ENCODE data around the gene MAML1.
A peak's percentile ranks its signal among the peaks of the same experiment; 100 is the strongest.

The MAML1 gene

DNA sequence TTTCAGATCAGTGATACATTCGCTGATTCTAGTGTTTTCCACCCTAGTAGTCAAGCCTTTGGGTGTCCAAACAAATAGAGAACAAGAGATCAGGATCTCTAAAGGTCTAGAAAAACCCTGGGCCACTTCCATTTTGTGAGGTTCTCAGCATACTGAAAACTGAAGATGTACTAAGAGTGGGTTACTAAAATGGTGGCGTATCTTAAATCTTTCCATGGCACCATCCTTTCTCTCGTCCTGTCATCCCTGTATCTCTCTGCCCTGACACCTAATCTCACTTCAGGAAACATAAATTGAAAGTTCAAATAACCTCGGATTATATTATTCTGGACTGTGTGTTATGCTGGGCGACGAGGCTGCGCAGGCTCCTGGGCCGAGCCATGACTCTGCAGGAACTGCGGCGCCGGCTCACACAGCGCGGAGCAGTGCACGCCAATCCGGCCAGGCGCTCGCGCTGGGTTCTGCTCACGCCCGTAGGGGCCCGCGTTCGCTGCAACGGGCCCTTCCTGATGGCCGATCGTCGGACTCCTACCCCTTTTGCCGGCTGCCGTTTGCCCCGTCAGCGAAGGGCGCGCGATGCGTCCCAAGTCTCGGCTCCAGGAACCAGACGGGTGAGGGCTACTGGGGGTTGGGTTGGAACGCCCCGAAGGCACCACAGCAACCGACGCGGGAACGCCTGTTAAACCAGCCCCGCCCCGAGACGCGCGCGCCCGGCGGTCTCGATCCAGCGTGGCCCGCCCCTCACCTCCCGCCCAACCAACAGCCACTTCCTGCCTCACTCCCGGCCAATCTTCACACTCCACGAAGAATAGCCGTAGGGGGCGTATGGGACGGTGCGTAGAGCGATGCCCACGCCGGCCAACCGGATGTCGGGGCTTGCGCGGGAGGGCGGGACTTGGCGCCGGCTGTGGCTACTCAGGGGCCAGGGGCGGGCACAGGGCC lies 34.4 kb upstream of the MAML1 start:
- peak overlapping the region; percentile 99 to 100 for H3K27ac ChIP-seq (ENCODE audit: insufficient read depth in 1 of 2, low read depth in 1 of 2, low read length in 2 of 2, poor library complexity in 1 of 2, severe bottlenecking in 2 of 2)
- CTCF ChIA-PET, result interaction anchor here (1.2 to 2.5 kb wide), 3 partner anchors 11 to 75 kb away, joined by 5 to 11 read pairs (median 7); partner anchors contain the start of gene HNRNPH1
- WGBS (ENCODE audit: insufficient coverage), result 1% methylated on average over 56 of the region's 72 CpGs

DNA sequence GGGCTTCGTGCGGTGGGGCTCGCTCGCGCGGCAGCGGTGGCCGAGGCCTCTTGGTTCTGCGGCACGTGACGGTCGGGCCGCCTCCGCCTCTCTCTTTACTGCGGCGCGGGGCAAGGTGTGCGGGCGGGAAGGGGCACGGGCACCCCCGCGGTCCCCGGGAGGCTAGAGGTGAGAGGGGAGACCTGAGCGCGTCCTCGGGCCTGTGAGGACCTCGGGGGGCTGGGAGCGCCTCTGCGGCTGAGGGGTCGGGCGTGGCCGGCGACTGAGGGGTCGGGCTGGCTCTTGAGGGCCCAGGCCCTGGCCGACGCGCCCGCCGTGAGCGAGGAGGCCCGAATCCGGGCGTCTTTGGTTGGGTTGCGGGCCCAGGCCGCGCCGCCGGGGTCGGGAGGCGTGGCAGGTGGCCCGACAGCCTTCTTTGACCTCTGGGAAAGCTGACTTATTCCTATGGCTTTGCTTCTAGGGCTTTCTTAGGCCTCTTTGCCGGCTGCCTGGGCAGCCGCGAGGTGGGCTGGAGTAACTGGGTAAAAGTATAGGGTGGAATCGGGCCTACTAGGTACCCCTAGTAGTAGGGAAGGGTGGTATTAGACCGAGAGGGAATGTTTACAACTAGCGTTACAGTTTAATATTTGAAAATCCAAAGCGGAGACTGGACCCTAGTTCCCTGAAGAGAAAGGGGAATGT lies 33.5 kb upstream of the MAML1 start, which contains the start of gene CANX:
TSS of gene CANX (plus strand) at position 33 of the 681 bp plus-strand sequence. CDS start 6,715 bp downstream, outside the sequence.
- CTCF ChIA-PET, result interaction anchor here (1.2 to 1.7 kb wide), 2 partner anchors 19 to 22 kb away, joined by 3 to 4 read pairs; partner anchors contain the start of gene CBY3
- no peaks in the 10 kb centered on the region for H3K27me3 ChIP-seq (replicated peaks in 2 of 5; ENCODE audit: control insufficient read depth in 4 of 5, insufficient read depth in 5 of 5, low read length in 4 of 5)
- peaks cover 0 to 16% (median 8%) of the 10 kb centered on the region in 4 experiments for H3K36me3 ChIP-seq (ENCODE audit: control insufficient read depth in 4 of 4, insufficient read depth in 4 of 4, low read length in 3 of 4)
- POLR2A ChIA-PET, result interaction anchor here (0.6 to 1.0 kb wide), 4 partner anchors 11 to 158 kb away, joined by 3 to 6 read pairs (median 4); partner anchors contain the start of gene MAML1
- H3K4me3 ChIP-seq (ENCODE audit: control insufficient read depth in 1 of 7, extremely low read depth in 1 of 7, insufficient read depth in 4 of 7, low read depth in 2 of 7, low read length in 6 of 7), result peak within 1 kb of the TSS; percentile 80 to 100 (median 87)
- 0% methylated on average over 54 of the region's 58 CpGs for WGBS (ENCODE audit: insufficient coverage)
- DNase-seq, result no peak
- no peaks in the 10 kb centered on the region for H3K9me3 ChIP-seq (ENCODE audit: control extremely low read depth in 1 of 5, control insufficient read depth in 4 of 5, insufficient read depth in 2 of 5, low read depth in 1 of 5, low read length in 4 of 5)
- peak within 1 kb of the TSS; percentile 99 to 100 for H3K27ac ChIP-seq (ENCODE audit: insufficient read depth in 1 of 2, low read depth in 1 of 2, low read length in 2 of 2, poor library complexity in 1 of 2, severe bottlenecking in 2 of 2)
- peaks cover 7 to 43% (median 32%) of the 10 kb centered on the region in 4 experiments for H3K4me1 ChIP-seq (ENCODE audit: control extremely low read depth in 1 of 4, control insufficient read depth in 4 of 4, insufficient read depth in 4 of 4, low read length in 3 of 4)

More for the DNA sequence above, 34.4 kb upstream of the MAML1 start:
- Histone ChIP-seq H3K4me1 (ENCODE audit: control extremely low read depth in 1 of 4, control insufficient read depth in 4 of 4, insufficient read depth in 4 of 4, low read length in 3 of 4) (peaks cover 7 to 43% (median 32%) of the 10 kb centered on the region in 4 experiments), H3K27me3 (replicated peaks in 2 of 5; ENCODE audit: control insufficient read depth in 4 of 5, insufficient read depth in 5 of 5, low read length in 4 of 5) (no peaks in the 10 kb centered on the region), H3K36me3 (ENCODE audit: control insufficient read depth in 4 of 4, insufficient read depth in 4 of 4, low read length in 3 of 4) (peaks cover 0 to 8% (median 5%) of the 10 kb centered on the region in 4 experiments), H3K4me3 (ENCODE audit: control insufficient read depth in 1 of 7, extremely low read depth in 1 of 7, insufficient read depth in 4 of 7, low read depth in 2 of 7, low read length in 6 of 7) (peak overlapping the region; percentile 66 to 100 (median 86)), H3K9me3 (ENCODE audit: control extremely low read depth in 1 of 5, control insufficient read depth in 4 of 5, insufficient read depth in 2 of 5, low read depth in 1 of 5, low read length in 4 of 5) (no peaks in the 10 kb centered on the region)
- DNase-seq, result peak; percentile 99 to 100 (median 100)
- POLR2A ChIA-PET, result interaction anchor here (0.6 to 1.9 kb wide), 4 partner anchors 19 to 74 kb away, joined by 3 to 9 read pairs (median 6); partner anchors contain the start of gene HNRNPH1

DNA sequence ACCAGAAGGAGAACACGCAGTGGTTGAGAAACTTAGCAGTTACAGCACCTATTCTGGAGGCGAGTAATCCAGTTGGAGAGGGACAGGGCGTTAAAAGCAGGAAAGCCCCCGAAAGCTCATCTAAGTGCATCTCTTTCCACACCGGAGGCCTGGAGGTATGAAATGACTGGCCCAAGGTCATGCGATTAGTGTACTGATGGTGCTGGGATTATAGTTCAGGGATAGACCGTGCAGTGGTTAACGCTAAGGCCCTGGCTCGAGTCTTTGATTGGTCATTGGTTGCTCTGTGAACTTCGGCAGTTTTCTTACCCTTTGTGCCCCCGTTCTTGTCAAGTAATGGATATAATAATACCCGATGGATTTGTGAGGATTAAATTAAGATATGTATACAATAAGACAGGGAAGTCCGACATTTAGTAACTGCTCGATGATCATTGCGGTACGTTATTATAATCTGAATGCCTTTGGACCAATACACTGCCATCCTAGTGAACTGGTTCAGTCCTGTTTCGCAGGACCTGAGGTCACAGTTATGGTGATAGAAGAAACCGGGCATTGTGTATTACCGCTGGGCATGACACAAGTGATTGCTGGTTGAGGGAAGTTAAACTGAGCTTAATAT lies 32.9 kb upstream of the MAML1 start:
- Histone ChIP-seq H3K36me3 (ENCODE audit: control insufficient read depth in 4 of 4, insufficient read depth in 4 of 4, low read length in 3 of 4) (peaks cover 0 to 17% (median 10%) of the 10 kb centered on the region in 4 experiments), H3K9me3 (ENCODE audit: control extremely low read depth in 1 of 5, control insufficient read depth in 4 of 5, insufficient read depth in 2 of 5, low read depth in 1 of 5, low read length in 4 of 5) (no peaks in the 10 kb centered on the region), H3K27ac (ENCODE audit: insufficient read depth in 1 of 2, low read depth in 1 of 2, low read length in 2 of 2, poor library complexity in 1 of 2, severe bottlenecking in 2 of 2) (peak overlapping the region; percentile 99 to 100), H3K27me3 (replicated peaks in 2 of 5; ENCODE audit: control insufficient read depth in 4 of 5, insufficient read depth in 5 of 5, low read length in 4 of 5) (no peaks in the 10 kb centered on the region), H3K4me3 (ENCODE audit: control insufficient read depth in 1 of 7, extremely low read depth in 1 of 7, insufficient read depth in 4 of 7, low read depth in 2 of 7, low read length in 6 of 7) (peak overlapping the region in 6 of 7 experiments; percentile 78 to 100 (median 88)), H3K4me1 (ENCODE audit: control extremely low read depth in 1 of 4, control insufficient read depth in 4 of 4, insufficient read depth in 4 of 4, low read length in 3 of 4) (peaks cover 7 to 43% (median 32%) of the 10 kb centered on the region in 4 experiments)
- ChIA-PET CTCF (interaction anchor here (1.2 to 1.7 kb wide), 3 partner anchors 19 to 21 kb away, joined by 3 to 4 read pairs (median 4); partner anchors contain the start of gene CBY3), POLR2A (interaction anchor here (0.6 to 1.0 kb wide), 3 partner anchors 11 to 157 kb away, joined by 3 to 6 read pairs (median 4); partner anchors contain the start of gene MAML1)
- peak; percentile 31 to 66 (median 63) for DNase-seq
- WGBS (ENCODE audit: insufficient coverage), result 0% methylated on average over 13 of the region's 19 CpGs

- H3K27ac ChIP-seq (ENCODE audit: insufficient read depth in 1 of 2, low read depth in 1 of 2, low read length in 2 of 2, poor library complexity in 1 of 2, severe bottlenecking in 2 of 2), result peak overlapping the region; percentile 99 to 100
- POLR2A ChIA-PET, result no interaction called here
- H3K4me3 ChIP-seq (ENCODE audit: control insufficient read depth in 1 of 7, extremely low read depth in 1 of 7, insufficient read depth in 4 of 7, low read depth in 2 of 7, low read length in 6 of 7), result peak overlapping the region in 5 of 7 experiments; percentile 86 to 100 (median 88)
- DNase-seq, result peak; percentile 23 to 60 (median 42)
- CTCF ChIA-PET, result interaction anchor here (1.2 to 2.0 kb wide), 4 partner anchors 20 to 34 kb away, joined by 3 to 4 read pairs (median 4); partner anchors contain the start of gene CBY3
- H3K4me1 ChIP-seq (ENCODE audit: control extremely low read depth in 1 of 4, control insufficient read depth in 4 of 4, insufficient read depth in 4 of 4, low read length in 3 of 4), result peaks cover 7 to 43% (median 32%) of the 10 kb centered on the region in 4 experiments
- no peaks in the 10 kb centered on the region for H3K27me3 ChIP-seq (replicated peaks in 2 of 5; ENCODE audit: control insufficient read depth in 4 of 5, insufficient read depth in 5 of 5, low read length in 4 of 5)
- no peaks in the 10 kb centered on the region for H3K9me3 ChIP-seq (ENCODE audit: control extremely low read depth in 1 of 5, control insufficient read depth in 4 of 5, insufficient read depth in 2 of 5, low read depth in 1 of 5, low read length in 4 of 5)
- WGBS (ENCODE audit: insufficient coverage), result 77% methylated on average over 3 of the region's 7 CpGs
- peaks cover 0 to 20% (median 12%) of the 10 kb centered on the region in 4 experiments for H3K36me3 ChIP-seq (ENCODE audit: control insufficient read depth in 4 of 4, insufficient read depth in 4 of 4, low read length in 3 of 4)
Observed at GRCh38 chr5:179700401-179700918, 32.2 kb upstream of the MAML1 start.

DNA sequence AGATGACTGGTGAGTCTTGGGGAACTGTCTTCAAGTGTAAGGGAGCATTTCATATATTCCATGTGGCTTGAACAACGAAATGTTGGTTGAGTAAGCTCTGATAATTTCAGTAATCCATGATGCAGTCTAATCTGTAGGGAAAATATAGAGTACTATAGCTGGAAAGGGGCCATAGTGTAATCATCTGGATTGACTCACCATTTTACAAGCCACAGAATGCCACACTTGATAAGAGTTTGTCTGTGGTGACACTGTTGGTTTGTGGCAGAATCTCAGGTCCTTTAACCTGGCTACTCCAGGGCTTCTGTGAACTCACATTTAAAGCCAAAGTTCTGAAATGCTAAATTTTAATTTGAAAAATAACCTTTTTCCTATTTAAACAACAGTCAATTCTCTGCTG lies 16.3 kb upstream of the MAML1 start:
- Histone ChIP-seq H3K27ac (ENCODE audit: insufficient read depth in 1 of 2, low read depth in 1 of 2, low read length in 2 of 2, poor library complexity in 1 of 2, severe bottlenecking in 2 of 2) (no peak overlapping the region), H3K4me3 (ENCODE audit: control insufficient read depth in 1 of 7, extremely low read depth in 1 of 7, insufficient read depth in 4 of 7, low read depth in 2 of 7, low read length in 6 of 7) (no peak overlapping the region), H3K36me3 (ENCODE audit: control insufficient read depth in 4 of 4, insufficient read depth in 4 of 4, low read length in 3 of 4) (peaks cover 25 to 78% (median 51%) of the 10 kb centered on the region in 4 experiments), H3K4me1 (ENCODE audit: control extremely low read depth in 1 of 4, control insufficient read depth in 4 of 4, insufficient read depth in 4 of 4, low read length in 3 of 4) (no peaks in the 10 kb centered on the region), H3K27me3 (replicated peaks in 2 of 5; ENCODE audit: control insufficient read depth in 4 of 5, insufficient read depth in 5 of 5, low read length in 4 of 5) (no peaks in the 10 kb centered on the region), H3K9me3 (ENCODE audit: control extremely low read depth in 1 of 5, control insufficient read depth in 4 of 5, insufficient read depth in 2 of 5, low read depth in 1 of 5, low read length in 4 of 5) (no peaks in the 10 kb centered on the region)
- no peak for DNase-seq
- CTCF ChIA-PET, result interaction anchor here (0.5 to 2.2 kb wide), 4 partner anchors 10 to 48 kb away, joined by 3 to 6 read pairs (median 4); no protein-coding TSS in a partner anchor
- POLR2A ChIA-PET, result interaction anchor here (1.5 kb wide), 1 partner anchor 11 kb away, joined by 4 read pairs; no protein-coding TSS in a partner anchor
- no CpG with 5 or more reads among the region's 1 CpG for WGBS (ENCODE audit: insufficient coverage)

DNA sequence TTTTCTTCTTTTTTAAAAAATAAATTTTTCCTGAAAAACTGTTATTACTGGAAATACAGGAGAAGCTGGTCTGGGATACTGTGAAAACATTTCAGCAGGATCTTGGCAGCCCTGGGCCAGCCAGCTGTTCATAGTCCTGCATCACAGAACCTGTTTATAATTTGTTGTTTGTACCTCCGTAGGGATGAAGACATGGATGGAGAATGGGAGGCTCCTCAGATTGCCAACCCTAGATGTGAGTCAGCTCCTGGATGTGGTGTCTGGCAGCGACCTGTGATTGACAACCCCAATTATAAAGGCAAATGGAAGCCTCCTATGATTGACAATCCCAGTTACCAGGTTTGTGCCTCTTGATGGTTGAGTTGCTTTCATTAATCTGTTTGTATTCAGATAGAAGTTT lies 12.4 kb upstream of the MAML1 start:
- H3K27me3 ChIP-seq (replicated peaks in 2 of 5; ENCODE audit: control insufficient read depth in 4 of 5, insufficient read depth in 5 of 5, low read length in 4 of 5), result no peaks in the 10 kb centered on the region
- no CpG with 5 or more reads among the region's 2 CpGs for WGBS (ENCODE audit: insufficient coverage)
- no peak overlapping the region for H3K27ac ChIP-seq (ENCODE audit: insufficient read depth in 1 of 2, low read depth in 1 of 2, low read length in 2 of 2, poor library complexity in 1 of 2, severe bottlenecking in 2 of 2)
- ChIA-PET CTCF (interaction anchor here (0.7 to 1.9 kb wide), 3 partner anchors 9 to 16 kb away, joined by 3 to 7 read pairs (median 5); no protein-coding TSS in a partner anchor), POLR2A (no interaction called here)
- H3K36me3 ChIP-seq (ENCODE audit: control insufficient read depth in 4 of 4, insufficient read depth in 4 of 4, low read length in 3 of 4), result peaks cover 37 to 92% (median 73%) of the 10 kb centered on the region in 4 experiments
- no peaks in the 10 kb centered on the region for H3K9me3 ChIP-seq (ENCODE audit: control extremely low read depth in 1 of 5, control insufficient read depth in 4 of 5, insufficient read depth in 2 of 5, low read depth in 1 of 5, low read length in 4 of 5)
- no peaks in the 10 kb centered on the region for H3K4me1 ChIP-seq (ENCODE audit: control extremely low read depth in 1 of 4, control insufficient read depth in 4 of 4, insufficient read depth in 4 of 4, low read length in 3 of 4)
- no peak for DNase-seq
- no peak overlapping the region for H3K4me3 ChIP-seq (ENCODE audit: control insufficient read depth in 1 of 7, extremely low read depth in 1 of 7, insufficient read depth in 4 of 7, low read depth in 2 of 7, low read length in 6 of 7)
